GM19467 (cell line): Measurements from ENCODE around the gene CCDC85C.

Experiments
- ATAC-seq: cut with Tn5 transposase; IDR thresholded peaks from one replicate; pipeline ENCODE4 v1.9.1; 2021; ENCODE audit warnings: mild to moderate bottlenecking, moderate library complexity; ENCODE audit not compliant: unreplicated experiment

Gene CCDC85C

GRCh38 chr14:99462210-99462609, 141.8 kb downstream of the CCDC85C start:
- ATAC-seq, result no peak

GRCh38 chr14:99461411-99462085, 142.5 kb downstream of the CCDC85C start:
- ATAC-seq, result no peak

- ATAC-seq, result no peak
Observed at GRCh38 chr14:99460793-99461192, 143.2 kb downstream of the CCDC85C start.

DNA sequence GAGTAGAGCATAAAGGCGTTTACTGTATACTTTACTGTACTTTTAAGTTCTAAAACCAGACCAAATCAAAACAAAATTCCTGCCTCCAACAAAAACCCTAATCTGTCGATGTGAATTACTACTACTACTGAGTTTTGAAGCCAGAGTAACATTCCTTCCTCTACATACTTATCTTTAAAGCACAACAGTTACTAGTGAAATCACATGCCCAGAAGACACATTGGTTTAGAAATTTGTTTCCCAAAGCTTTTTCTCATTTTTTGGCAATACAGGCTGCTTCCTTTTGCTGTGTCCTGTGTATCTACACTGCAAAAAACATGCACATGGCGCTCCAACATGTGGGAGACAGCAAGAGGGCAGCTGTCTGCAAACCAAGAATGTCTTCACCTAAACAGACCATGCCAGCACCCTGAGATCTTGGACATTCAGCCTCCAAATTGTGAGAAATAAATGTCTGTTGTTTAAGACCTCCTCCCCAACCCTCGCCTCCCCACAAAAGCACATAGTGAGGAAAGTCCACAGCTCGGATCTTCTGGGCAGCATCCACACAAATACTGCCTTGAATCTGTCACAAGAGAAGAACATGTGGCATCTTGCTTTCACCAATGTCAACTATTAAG, 144.4 kb downstream of the CCDC85C start:
- no peak for ATAC-seq

DNA sequence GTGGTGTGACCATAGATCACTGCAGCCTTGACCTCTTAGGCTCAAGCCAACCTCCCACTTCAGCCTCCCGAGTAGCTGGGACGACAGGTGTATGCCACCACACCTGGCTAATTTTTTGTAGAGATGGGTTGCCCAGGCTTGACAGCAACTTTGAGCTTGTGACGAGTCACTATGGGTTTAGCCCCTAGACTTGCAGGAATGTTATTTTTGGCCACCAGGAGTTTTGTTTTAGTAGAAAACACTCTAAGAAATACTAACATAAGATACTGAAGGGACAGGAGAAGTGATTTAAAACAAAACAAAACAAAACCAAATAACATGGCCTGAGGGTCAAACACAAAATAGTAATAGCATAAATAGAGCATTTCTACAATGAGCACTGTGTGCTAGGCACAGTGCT, 149.8 kb downstream of the CCDC85C start:
- ATAC-seq, result no peak

DNA sequence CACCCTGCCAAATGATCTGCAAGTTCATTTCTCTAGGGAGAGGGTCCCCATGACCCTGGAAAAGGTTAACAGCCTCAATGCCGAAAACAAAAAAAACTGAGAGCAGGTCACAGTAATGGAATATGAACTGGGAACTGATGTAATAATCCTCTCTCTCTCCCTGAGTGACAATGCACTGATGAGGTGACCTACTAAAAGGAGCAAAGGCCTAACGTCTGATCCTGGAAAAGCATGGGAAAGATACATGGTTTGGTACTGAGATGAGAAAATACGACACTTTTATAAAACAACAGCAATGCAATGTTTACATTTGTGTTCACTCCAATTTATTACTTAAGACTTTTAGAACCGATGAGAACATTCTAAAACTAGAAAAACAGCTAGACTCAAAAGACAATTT, 151.0 kb downstream of the CCDC85C start:
- ATAC-seq, result no peak

GRCh38 chr14:99451234-99451633, 152.8 kb downstream of the CCDC85C start:
- ATAC-seq, result no peak

GRCh38 chr14:99450266-99450665, 153.7 kb downstream of the CCDC85C start:
- ATAC-seq, result no peak
